NOMO-1 (cell line): ENCODE data around the gene ACOXL.

Source experiments
- DNase-seq, 2 experiments: peaks; one replicate each; lab custom pipeline; 2025; ENCODE audit not compliant: unreplicated experiment in 2 of 2; lab: John Stamatoyannopoulos, UW

ACOXL gene

GRCh38 chr2:110718382-110718781 is 14.0 kb upstream of the ACOXL start:
- no peak for DNase-seq

GRCh38 chr2:110718990-110719389 is 13.4 kb upstream of the ACOXL start:
- no peak for DNase-seq

- no peak for DNase-seq
Measured at GRCh38 chr2:110720547-110720946, 11.8 kb upstream of the ACOXL start.

GRCh38 chr2:110724820-110725219 is 7.6 kb upstream of the ACOXL start:
- no peak for DNase-seq

GRCh38 chr2:110725370-110725769 is 7.0 kb upstream of the ACOXL start:
- DNase-seq = no peak

- no peak for DNase-seq
Measured at GRCh38 chr2:110725859-110726258, 6.5 kb upstream of the ACOXL start.

- DNase-seq = no peak
Measured at GRCh38 chr2:110726285-110726684, 6.1 kb upstream of the ACOXL start.

- DNase-seq = no peak
Measured at GRCh38 chr2:110727923-110728322, 4.5 kb upstream of the ACOXL start.

GRCh38 chr2:110729106-110729505 is 3.3 kb upstream of the ACOXL start:
- no peak for DNase-seq

- no peak for DNase-seq
Measured at GRCh38 chr2:110731064-110731463, 1.3 kb upstream of the ACOXL start.

GRCh38 chr2:110735366-110735765 is 3.0 kb downstream of the ACOXL start:
- DNase-seq = no peak

- DNase-seq = no peak
Measured at GRCh38 chr2:110737783-110738182, 5.4 kb downstream of the ACOXL start.

GRCh38 chr2:110740747-110741349 is 8.5 kb downstream of the ACOXL start:
- DNase-seq = no peak

GRCh38 chr2:110741491-110741980 is 9.2 kb downstream of the ACOXL start:
- no peak for DNase-seq

- DNase-seq = no peak
Measured at GRCh38 chr2:110742412-110742811, 10.0 kb downstream of the ACOXL start.

- DNase-seq = no peak
Measured at GRCh38 chr2:110743600-110743999, 11.2 kb downstream of the ACOXL start.

- DNase-seq = no peak
Measured at GRCh38 chr2:110744429-110744828, 12.1 kb downstream of the ACOXL start.

GRCh38 chr2:110745048-110745447 is 12.7 kb downstream of the ACOXL start:
- DNase-seq = no peak

GRCh38 chr2:110746586-110747521 is 14.5 kb downstream of the ACOXL start:
- no peak for DNase-seq

GRCh38 chr2:110747522-110748488 is 15.4 kb downstream of the ACOXL start:
- no peak for DNase-seq

- DNase-seq = no peak
Measured at GRCh38 chr2:110748489-110748867, 16.1 kb downstream of the ACOXL start.
